Thoracic aorta endothelial cell (primary cell): ENCODE data around the gene ALG14. TPM values are rescaled to one million over a fixed set of nuclear protein-coding genes. Genes with fewer than 3 reads are reported as not detected.

Experiments used
- total RNA-seq: library from RNA; depleted of rRNA; stranded (reverse); fragments of >200 nt; gene quantifications from 2 replicates; pipeline ENCODE4 v1.2.3, GENCODE V29; 2012

The ALG14 gene
- 1.5 and 2.1 TPM in 2 replicates for total RNA-seq

GRCh38 chr1:95072532-95073419, at the start of gene ALG14:
Gene ALG14, minus strand, starts transcription at chr1:95072951. Its CDS starts 53 bp downstream, at chr1:95072898.

GRCh38 chr1:95117207-95118066, 44.7 kb upstream of the ALG14 start, which contains the start of gene TLCD4:
Gene TLCD4, plus strand, starts transcription at chr1:95117355. Its CDS starts 26,547 bp downstream, at chr1:95143902.

GRCh38 chr1:94926915-94927404, 145.8 kb downstream of the ALG14 start, which contains the start of gene CNN3:
Gene CNN3, minus strand, starts transcription at chr1:94927110. Its CDS starts 216 bp downstream, at chr1:94926894.

Other genes starting within 250 kb of the ALG14 start
- gene CNN3, start 145.8 kb downstream of the ALG14 start, total RNA-seq: 338 and 339 TPM in 2 replicates
- gene TLCD4, start 44.4 kb upstream of the ALG14 start, total RNA-seq: 0.13 and 0.14 TPM in 2 replicates
- gene RWDD3, start 161.3 kb upstream of the ALG14 start, total RNA-seq: 13.9 and 16.1 TPM in 2 replicates